HEK293T (cell line): ENCODE measurements around the gene AMOT.

Experiments used
- CTCF ChIA-PET: fragments of 350-600 bp; formaldehyde crosslinking; extraction: SDS; loops from one replicate; lab custom pipeline; 2021; ENCODE audit warnings: antibody characterized with exemption, inconsistent platforms; lab: Yijun Ruan, JAX
- POLR2A ChIA-PET: fragments of 350-600 bp; formaldehyde crosslinking; extraction: SDS; loops from one replicate; lab custom pipeline; 2020; ENCODE audit warnings: antibody characterized with exemption, inconsistent platforms; lab: Yijun Ruan, JAX
- DNase-seq: peaks from one replicate; pipeline ENCODE4 v3.0.0; 2012; ENCODE audit warnings: mixed read lengths; ENCODE audit errors: extremely low spot score
- ARNT ChIP-seq: fragments of 450-650 bp; IDR thresholded peaks from 2 replicates; pipeline ENCODE4 v1.6.1; 2017; ENCODE audit warnings: mild to moderate bottlenecking
- BHLHE40 ChIP-seq: fragments of 450-650 bp; IDR thresholded peaks from 2 replicates; pipeline ENCODE4 v1.6.1; 2016; ENCODE audit warnings: mild to moderate bottlenecking, moderate library complexity, borderline replicate concordance
- CTBP1 ChIP-seq: fragments of 450-650 bp; IDR thresholded peaks from 2 replicates; pipeline ENCODE4 v1.6.1; 2016; ENCODE audit warnings: borderline replicate concordance
- ELF4 ChIP-seq: fragments of 450-650 bp; IDR thresholded peaks from 2 replicates; pipeline ENCODE4 v1.6.1; 2017; ENCODE audit warnings: antibody characterized with exemption
- FOXA1 ChIP-seq: fragments of 450-650 bp; IDR thresholded peaks from 2 replicates; pipeline ENCODE4 v1.6.1; 2016; ENCODE audit warnings: mild to moderate bottlenecking
- FOXK2 ChIP-seq: fragments of 450-650 bp; IDR thresholded peaks from 2 replicates; pipeline ENCODE4 v1.6.1; 2016; ENCODE audit warnings: mild to moderate bottlenecking
- FOXM1 ChIP-seq: fragments of 450-650 bp; IDR thresholded peaks from 2 replicates; pipeline ENCODE4 v1.6.1; 2017; ENCODE audit warnings: mild to moderate bottlenecking, borderline replicate concordance
- HDGF ChIP-seq: fragments of 450-650 bp; IDR thresholded peaks from 2 replicates; pipeline ENCODE4 v1.6.1; 2017; ENCODE audit warnings: antibody characterized with exemption, borderline replicate concordance
- L3MBTL2 ChIP-seq: fragments of 450-650 bp; conservative IDR thresholded peaks from 2 replicates; pipeline ENCODE4 v1.6.1; 2016; ENCODE audit warnings: mild to moderate bottlenecking
- LEF1 ChIP-seq: fragments of 450-650 bp; IDR thresholded peaks from 2 replicates; pipeline ENCODE4 v1.6.1; 2017; ENCODE audit warnings: mild to moderate bottlenecking, borderline replicate concordance
- NFRKB ChIP-seq: fragments of 450-650 bp; IDR thresholded peaks from 2 replicates; pipeline ENCODE4 v1.6.1; 2016; ENCODE audit warnings: mild to moderate bottlenecking, moderate library complexity
- PKNOX1 ChIP-seq: fragments of 450-650 bp; IDR thresholded peaks from 2 replicates; pipeline ENCODE4 v1.6.1; 2016
- SP1 ChIP-seq: fragments of 450-650 bp; IDR thresholded peaks from 2 replicates; pipeline ENCODE4 v1.6.1; 2017
- SUZ12 ChIP-seq: fragments of 450-650 bp; IDR thresholded peaks from 2 replicates; pipeline ENCODE4 v1.6.1; 2016; ENCODE audit warnings: mild to moderate bottlenecking
- TARDBP ChIP-seq: fragments of 450-650 bp; IDR thresholded peaks from 2 replicates; pipeline ENCODE4 v1.6.1; 2016
- ZNF384 ChIP-seq: fragments of 450-650 bp; IDR thresholded peaks from 2 replicates; pipeline ENCODE4 v1.6.1; 2016

AMOT gene

GRCh38 chrX:112820364-112821268 is 20.0 kb downstream of the AMOT start:
- ChIA-PET POLR2A (no interaction called here), CTCF (interaction anchor here (0.6 kb wide), 1 partner anchor 18 kb away, joined by 3 read pairs; no protein-coding TSS in a partner anchor)
- no peak for TF ChIP-seq LEF1
- no peak for DNase-seq

GRCh38 chrX:112819813-112820212 is 20.8 kb downstream of the AMOT start:
- TF ChIP-seq LEF1 (no peak), BHLHE40 (no peak), PKNOX1 (no peak), HDGF (no peak), ELF4 (no peak), FOXK2 (no peak), TARDBP (no peak)
- ChIA-PET CTCF (no interaction called here), POLR2A (no interaction called here)
- DNase-seq: no peak

GRCh38 chrX:112819008-112819640 is 21.5 kb downstream of the AMOT start:
- CTCF ChIA-PET: no interaction called here
- no peak for DNase-seq
- TF ChIP-seq L3MBTL2 (no peak), CTBP1 (no peak), NFRKB (no peak), FOXM1 (no peak), FOXK2 (no peak), TARDBP (no peak), ARNT (no peak), ZNF384 (no peak), HDGF (no peak), ELF4 (no peak), LEF1 (no peak), BHLHE40 (no peak), FOXA1 (no peak), PKNOX1 (no peak), SUZ12 (no peak)
- POLR2A ChIA-PET: interaction anchor here (0.7 kb wide), 1 partner anchor 22 kb away, joined by 3 read pairs; no protein-coding TSS in a partner anchor

- ChIA-PET CTCF (interaction anchor here (0.5 kb wide), 1 partner anchor 59 kb away, joined by 3 read pairs; no protein-coding TSS in a partner anchor), POLR2A (interaction anchor here (0.7 to 1.4 kb wide), 4 partner anchors 12 to 50 kb away, joined by 3 to 5 read pairs (median 3); partner anchors contain the start of gene AMOT)
- TF ChIP-seq SP1 (no peak), LEF1 (no peak), BHLHE40 (no peak), CTBP1 (no peak), ELF4 (no peak), FOXM1 (no peak), PKNOX1 (no peak), ARNT (no peak), FOXK2 (no peak), NFRKB (no peak), SUZ12 (no peak), ZNF384 (no peak), FOXA1 (no peak), HDGF (no peak), L3MBTL2 (no peak), TARDBP (no peak)
- DNase-seq: no peak
These were observed 22.3 kb downstream of the AMOT start for GRCh38 chrX:112818114-112819007.

- no peak for TF ChIP-seq FOXA1
- no peak for TF ChIP-seq NFRKB
- TF ChIP-seq SP1: no peak
- CTCF ChIA-PET: interaction anchor here (0.6 kb wide), 1 partner anchor 12 kb away, joined by 3 read pairs; no protein-coding TSS in a partner anchor
- DNase-seq: no peak
- POLR2A ChIA-PET: interaction anchor here (1.4 kb wide), 1 partner anchor 24 kb away, joined by 5 read pairs; the partner anchor contains the start of gene AMOT
These were observed 23.7 kb downstream of the AMOT start for GRCh38 chrX:112816908-112817307.
